ENCODE data around the gene ACAP1. TPM values are rescaled to one million over a fixed set of nuclear protein-coding genes. Genes with fewer than 3 reads are reported as not detected.

ACAP1 gene
- total RNA-seq, 1 experiment from 2014 or later = 58.6 TPM

DNA sequence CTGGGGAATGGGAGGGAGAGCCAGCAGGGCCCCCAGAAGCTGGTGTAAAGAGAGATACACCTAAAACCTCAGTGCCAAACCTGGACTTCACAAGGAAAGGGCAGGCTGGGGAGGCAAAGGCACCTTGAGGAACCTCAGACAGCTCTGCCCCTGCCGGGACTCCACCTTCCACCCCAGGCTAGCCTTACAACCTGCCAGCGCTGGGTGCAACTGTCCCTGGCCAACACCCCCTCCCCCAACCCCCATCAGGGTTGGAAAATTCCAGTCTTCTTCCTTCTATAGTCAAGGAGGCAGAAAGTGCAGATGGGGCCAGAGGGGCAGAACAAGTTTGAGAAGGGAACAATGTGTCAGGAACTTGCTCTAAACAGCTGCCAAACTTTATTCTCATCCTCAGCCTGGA, 44.1 kb upstream of the ACAP1 start:
- ATAC-seq = no peak
- no peaks in the 10 kb centered on the region; the same call in 1 of the 2 replicates for H3K36me3 Mint-ChIP-seq
- H3K27ac Mint-ChIP-seq = no peak overlapping the region
- H3K9me3 Mint-ChIP-seq = no peaks in the 10 kb centered on the region
- H3K27me3 Mint-ChIP-seq (ENCODE audit: low read depth) = peaks cover 50% of the 10 kb centered on the region
- TF ChIP-seq PRRX2 (CRISPR knock-in tag; IDR thresholded peaks at IDR 0.05) (no peak), TEAD4 (CRISPR knock-in tag; IDR thresholded peaks at IDR 0.05) (no peak), ESRRA (CRISPR knock-in tag; IDR thresholded peaks at IDR 0.05; ENCODE audit: borderline replicate concordance) (no peak), ZNF671 (CRISPR knock-in tag; IDR thresholded peaks at IDR 0.05) (no peak), KAT7 (CRISPR knock-in tag; IDR thresholded peaks at IDR 0.05; ENCODE audit: borderline replicate concordance) (no peak), EMX1 (CRISPR knock-in tag; IDR thresholded peaks at IDR 0.05) (no peak), HMGA2 (CRISPR knock-in tag; IDR thresholded peaks at IDR 0.05) (no peak), ZBTB21 (CRISPR knock-in tag; IDR thresholded peaks at IDR 0.05; ENCODE audit: borderline replicate concordance) (no peak), JUN (CRISPR knock-in tag; IDR thresholded peaks at IDR 0.05) (no peak)
- TF ChIP-seq, protein P1, sequence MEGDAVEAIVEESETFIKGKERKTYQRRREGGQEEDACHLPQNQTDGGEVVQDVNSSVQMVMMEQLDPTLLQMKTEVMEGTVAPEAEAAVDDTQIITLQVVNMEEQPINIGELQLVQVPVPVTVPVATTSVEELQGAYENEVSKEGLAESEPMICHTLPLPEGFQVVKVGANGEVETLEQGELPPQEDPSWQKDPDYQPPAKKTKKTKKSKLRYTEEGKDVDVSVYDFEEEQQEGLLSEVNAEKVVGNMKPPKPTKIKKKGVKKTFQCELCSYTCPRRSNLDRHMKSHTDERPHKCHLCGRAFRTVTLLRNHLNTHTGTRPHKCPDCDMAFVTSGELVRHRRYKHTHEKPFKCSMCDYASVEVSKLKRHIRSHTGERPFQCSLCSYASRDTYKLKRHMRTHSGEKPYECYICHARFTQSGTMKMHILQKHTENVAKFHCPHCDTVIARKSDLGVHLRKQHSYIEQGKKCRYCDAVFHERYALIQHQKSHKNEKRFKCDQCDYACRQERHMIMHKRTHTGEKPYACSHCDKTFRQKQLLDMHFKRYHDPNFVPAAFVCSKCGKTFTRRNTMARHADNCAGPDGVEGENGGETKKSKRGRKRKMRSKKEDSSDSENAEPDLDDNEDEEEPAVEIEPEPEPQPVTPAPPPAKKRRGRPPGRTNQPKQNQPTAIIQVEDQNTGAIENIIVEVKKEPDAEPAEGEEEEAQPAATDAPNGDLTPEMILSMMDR (IDR thresholded peaks at IDR 0.05) = no peak
- TF ChIP-seq, protein P2, sequence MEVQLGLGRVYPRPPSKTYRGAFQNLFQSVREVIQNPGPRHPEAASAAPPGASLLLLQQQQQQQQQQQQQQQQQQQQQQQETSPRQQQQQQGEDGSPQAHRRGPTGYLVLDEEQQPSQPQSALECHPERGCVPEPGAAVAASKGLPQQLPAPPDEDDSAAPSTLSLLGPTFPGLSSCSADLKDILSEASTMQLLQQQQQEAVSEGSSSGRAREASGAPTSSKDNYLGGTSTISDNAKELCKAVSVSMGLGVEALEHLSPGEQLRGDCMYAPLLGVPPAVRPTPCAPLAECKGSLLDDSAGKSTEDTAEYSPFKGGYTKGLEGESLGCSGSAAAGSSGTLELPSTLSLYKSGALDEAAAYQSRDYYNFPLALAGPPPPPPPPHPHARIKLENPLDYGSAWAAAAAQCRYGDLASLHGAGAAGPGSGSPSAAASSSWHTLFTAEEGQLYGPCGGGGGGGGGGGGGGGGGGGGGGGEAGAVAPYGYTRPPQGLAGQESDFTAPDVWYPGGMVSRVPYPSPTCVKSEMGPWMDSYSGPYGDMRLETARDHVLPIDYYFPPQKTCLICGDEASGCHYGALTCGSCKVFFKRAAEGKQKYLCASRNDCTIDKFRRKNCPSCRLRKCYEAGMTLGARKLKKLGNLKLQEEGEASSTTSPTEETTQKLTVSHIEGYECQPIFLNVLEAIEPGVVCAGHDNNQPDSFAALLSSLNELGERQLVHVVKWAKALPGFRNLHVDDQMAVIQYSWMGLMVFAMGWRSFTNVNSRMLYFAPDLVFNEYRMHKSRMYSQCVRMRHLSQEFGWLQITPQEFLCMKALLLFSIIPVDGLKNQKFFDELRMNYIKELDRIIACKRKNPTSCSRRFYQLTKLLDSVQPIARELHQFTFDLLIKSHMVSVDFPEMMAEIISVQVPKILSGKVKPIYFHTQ (CRISPR knock-in tag; IDR thresholded peaks at IDR 0.05) = no peak
- TF ChIP-seq, protein P3, sequence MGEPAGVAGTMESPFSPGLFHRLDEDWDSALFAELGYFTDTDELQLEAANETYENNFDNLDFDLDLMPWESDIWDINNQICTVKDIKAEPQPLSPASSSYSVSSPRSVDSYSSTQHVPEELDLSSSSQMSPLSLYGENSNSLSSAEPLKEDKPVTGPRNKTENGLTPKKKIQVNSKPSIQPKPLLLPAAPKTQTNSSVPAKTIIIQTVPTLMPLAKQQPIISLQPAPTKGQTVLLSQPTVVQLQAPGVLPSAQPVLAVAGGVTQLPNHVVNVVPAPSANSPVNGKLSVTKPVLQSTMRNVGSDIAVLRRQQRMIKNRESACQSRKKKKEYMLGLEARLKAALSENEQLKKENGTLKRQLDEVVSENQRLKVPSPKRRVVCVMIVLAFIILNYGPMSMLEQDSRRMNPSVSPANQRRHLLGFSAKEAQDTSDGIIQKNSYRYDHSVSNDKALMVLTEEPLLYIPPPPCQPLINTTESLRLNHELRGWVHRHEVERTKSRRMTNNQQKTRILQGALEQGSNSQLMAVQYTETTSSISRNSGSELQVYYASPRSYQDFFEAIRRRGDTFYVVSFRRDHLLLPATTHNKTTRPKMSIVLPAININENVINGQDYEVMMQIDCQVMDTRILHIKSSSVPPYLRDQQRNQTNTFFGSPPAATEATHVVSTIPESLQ (CRISPR knock-in tag; IDR thresholded peaks at IDR 0.05) = no peak
- TF ChIP-seq, protein P4, sequence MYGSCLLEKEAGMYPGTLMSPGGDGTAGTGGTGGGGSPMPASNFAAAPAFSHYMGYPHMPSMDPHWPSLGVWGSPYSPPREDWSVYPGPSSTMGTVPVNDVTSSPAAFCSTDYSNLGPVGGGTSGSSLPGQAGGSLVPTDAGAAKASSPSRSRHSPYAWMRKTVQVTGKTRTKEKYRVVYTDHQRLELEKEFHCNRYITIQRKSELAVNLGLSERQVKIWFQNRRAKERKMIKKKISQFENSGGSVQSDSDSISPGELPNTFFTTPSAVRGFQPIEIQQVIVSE (CRISPR knock-in tag; IDR thresholded peaks at IDR 0.05; ENCODE audit: borderline replicate concordance) = no peak
- TF ChIP-seq, protein P5, sequence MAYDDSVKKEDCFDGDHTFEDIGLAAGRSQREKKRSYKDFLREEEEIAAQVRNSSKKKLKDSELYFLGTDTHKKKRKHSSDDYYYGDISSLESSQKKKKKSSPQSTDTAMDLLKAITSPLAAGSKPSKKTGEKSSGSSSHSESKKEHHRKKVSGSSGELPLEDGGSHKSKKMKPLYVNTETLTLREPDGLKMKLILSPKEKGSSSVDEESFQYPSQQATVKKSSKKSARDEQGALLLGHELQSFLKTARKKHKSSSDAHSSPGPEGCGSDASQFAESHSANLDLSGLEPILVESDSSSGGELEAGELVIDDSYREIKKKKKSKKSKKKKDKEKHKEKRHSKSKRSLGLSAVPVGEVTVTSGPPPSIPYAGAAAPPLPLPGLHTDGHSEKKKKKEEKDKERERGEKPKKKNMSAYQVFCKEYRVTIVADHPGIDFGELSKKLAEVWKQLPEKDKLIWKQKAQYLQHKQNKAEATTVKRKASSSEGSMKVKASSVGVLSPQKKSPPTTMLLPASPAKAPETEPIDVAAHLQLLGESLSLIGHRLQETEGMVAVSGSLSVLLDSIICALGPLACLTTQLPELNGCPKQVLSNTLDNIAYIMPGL (CRISPR knock-in tag; IDR thresholded peaks at IDR 0.05) = no peak
- TF ChIP-seq, protein P6, sequence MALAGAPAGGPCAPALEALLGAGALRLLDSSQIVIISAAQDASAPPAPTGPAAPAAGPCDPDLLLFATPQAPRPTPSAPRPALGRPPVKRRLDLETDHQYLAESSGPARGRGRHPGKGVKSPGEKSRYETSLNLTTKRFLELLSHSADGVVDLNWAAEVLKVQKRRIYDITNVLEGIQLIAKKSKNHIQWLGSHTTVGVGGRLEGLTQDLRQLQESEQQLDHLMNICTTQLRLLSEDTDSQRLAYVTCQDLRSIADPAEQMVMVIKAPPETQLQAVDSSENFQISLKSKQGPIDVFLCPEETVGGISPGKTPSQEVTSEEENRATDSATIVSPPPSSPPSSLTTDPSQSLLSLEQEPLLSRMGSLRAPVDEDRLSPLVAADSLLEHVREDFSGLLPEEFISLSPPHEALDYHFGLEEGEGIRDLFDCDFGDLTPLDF (CRISPR knock-in tag; IDR thresholded peaks at IDR 0.05) = no peak
- TF ChIP-seq, protein P7, sequence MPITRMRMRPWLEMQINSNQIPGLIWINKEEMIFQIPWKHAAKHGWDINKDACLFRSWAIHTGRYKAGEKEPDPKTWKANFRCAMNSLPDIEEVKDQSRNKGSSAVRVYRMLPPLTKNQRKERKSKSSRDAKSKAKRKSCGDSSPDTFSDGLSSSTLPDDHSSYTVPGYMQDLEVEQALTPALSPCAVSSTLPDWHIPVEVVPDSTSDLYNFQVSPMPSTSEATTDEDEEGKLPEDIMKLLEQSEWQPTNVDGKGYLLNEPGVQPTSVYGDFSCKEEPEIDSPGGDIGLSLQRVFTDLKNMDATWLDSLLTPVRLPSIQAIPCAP (CRISPR knock-in tag; IDR thresholded peaks at IDR 0.05) = no peak
- TF ChIP-seq, protein P8, sequence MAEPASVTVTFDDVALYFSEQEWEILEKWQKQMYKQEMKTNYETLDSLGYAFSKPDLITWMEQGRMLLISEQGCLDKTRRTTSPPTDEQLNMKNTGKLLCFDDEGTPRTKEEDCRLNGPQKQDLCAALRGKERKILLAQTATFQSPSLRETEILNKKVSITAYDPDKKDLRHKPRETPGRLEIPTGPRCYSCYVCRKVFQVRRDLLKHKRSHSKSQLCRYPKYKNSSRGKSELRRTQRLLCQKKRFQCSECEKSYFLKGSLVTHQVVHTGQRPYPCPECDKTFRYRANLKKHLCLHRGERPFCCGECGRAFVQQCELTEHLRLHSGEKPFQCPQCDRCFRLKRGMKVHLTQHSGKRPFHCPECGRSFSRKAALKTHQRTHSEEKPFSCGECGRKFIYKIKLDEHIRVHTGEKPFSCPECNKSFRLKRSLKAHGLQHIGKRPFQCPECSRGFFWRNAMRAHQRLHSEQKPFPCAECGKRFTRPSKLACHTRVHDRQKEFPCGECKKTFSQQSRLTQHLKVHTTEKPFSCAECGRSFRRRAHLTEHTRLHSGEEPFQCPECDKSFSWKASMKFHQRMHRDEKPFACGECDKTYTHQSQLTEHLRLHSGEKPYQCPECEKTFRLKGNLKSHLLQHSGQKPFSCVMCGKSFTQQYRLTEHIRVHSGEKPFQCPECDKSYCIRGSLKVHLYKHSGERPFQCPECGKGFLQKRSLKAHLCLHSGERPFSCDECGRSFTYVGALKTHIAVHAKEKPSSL (CRISPR knock-in tag; conservative IDR thresholded peaks at IDR 0.05) = no peak
- TF ChIP-seq, protein P9, sequence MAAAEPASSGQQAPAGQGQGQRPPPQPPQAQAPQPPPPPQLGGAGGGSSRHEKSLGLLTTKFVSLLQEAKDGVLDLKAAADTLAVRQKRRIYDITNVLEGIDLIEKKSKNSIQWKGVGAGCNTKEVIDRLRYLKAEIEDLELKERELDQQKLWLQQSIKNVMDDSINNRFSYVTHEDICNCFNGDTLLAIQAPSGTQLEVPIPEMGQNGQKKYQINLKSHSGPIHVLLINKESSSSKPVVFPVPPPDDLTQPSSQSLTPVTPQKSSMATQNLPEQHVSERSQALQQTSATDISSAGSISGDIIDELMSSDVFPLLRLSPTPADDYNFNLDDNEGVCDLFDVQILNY (CRISPR knock-in tag; IDR thresholded peaks at IDR 0.05) = no peak
- ChIA-PET CTCF (interaction anchor here (1.0 to 5.4 kb wide), 3 partner anchors 12 to 70 kb away, joined by 3 to 61 read pairs (median 3); partner anchors contain the start of gene SLC2A4), POLR2A (no interaction called here)
- H3K4me1 Mint-ChIP-seq = peaks cover 33% of the 10 kb centered on the region
- no peak for DNase-seq (ENCODE audit: low spot score)
- no peak overlapping the region for H3K4me3 Mint-ChIP-seq
